CD14-positive monocyte (primary cell): ENCODE data around the gene HERC6. TPM values are rescaled to one million over a fixed set of nuclear protein-coding genes. Genes with fewer than 3 reads are reported as not detected.

ENCODE experiments used
- DNase-seq, 3 donors: peaks; one replicate each; pipeline ENCODE4 v3.0.0-alpha.2; 2011 to 2022
- H2AFZ ChIP-seq: 2 replicates; pipeline ENCODE4 v1.6.0; 2012; ENCODE audit warnings: mild to moderate bottlenecking, low read depth, low read length, inconsistent platforms; ENCODE audit not compliant: insufficient read depth, poor library complexity, severe bottlenecking
- H3K27ac ChIP-seq, 2 donors: 1 replicate in 1 of 2; 2 replicates in 1 of 2; pipeline ENCODE4 v1.5.1; 2012 to 2013; ENCODE audit warnings: low read length in 2 of 2, control low read depth in 1 of 2, inconsistent platforms in 1 of 2, low read depth in 1 of 2, mild to moderate bottlenecking in 1 of 2
- H3K27me3 ChIP-seq, 2 donors: one replicate each; pipeline versions ENCODE4 v1.6.0 to v1.6.1; 2011 to 2013; ENCODE audit warnings: low read length in 2 of 2; ENCODE audit not compliant: control insufficient read depth in 2 of 2, insufficient read depth in 2 of 2
- H3K36me3 ChIP-seq, 2 donors: replicated peaks in 1 of 2; 1 replicate in 1 of 2; 2 replicates in 1 of 2; pipeline versions ENCODE4 v1.5.1 to v1.6.1; 2012 to 2013; ENCODE audit warnings: low read length in 2 of 2, control low read depth in 1 of 2, inconsistent platforms in 1 of 2, mild to moderate bottlenecking in 1 of 2; ENCODE audit not compliant: insufficient read depth in 2 of 2, control insufficient read depth in 1 of 2
- H3K4me1 ChIP-seq, 2 donors: 1 replicate in 1 of 2; 2 replicates in 1 of 2; pipeline versions ENCODE4 v1.5.1 to v1.6.1; 2012 to 2013; ENCODE audit warnings: low read length in 2 of 2, control low read depth in 1 of 2, inconsistent platforms in 1 of 2, mild to moderate bottlenecking in 1 of 2, moderate library complexity in 1 of 2; ENCODE audit not compliant: insufficient read depth in 2 of 2, control insufficient read depth in 1 of 2
- H3K4me2 ChIP-seq: replicated peaks from 2 replicates; pipeline ENCODE3; 2012; ENCODE audit warnings: low read length, moderate library complexity, mild to moderate bottlenecking; ENCODE audit not compliant: poor library complexity, severe bottlenecking; ENCODE audit errors: extremely low read depth
- H3K4me3 ChIP-seq, 3 experiments: fragments of 200-600 bp in 1 of 3; sonication (generic) in 1 of 3; replicated peaks in 1 of 3; 1 replicate in 2 of 3; 2 replicates in 1 of 3; pipeline ENCODE4 v1.5.1; 2011 to 2013; ENCODE audit warnings: low read length in 3 of 3, mild to moderate bottlenecking in 3 of 3, control low read depth in 2 of 3, low read depth in 2 of 3, inconsistent platforms in 1 of 3, moderate library complexity in 1 of 3
- H3K79me2 ChIP-seq: 2 replicates; pipeline ENCODE4 v1.6.0; 2012; ENCODE audit warnings: mild to moderate bottlenecking, control low read depth, inconsistent platforms, low read length, moderate library complexity; ENCODE audit not compliant: insufficient read depth
- H3K9ac ChIP-seq: 2 replicates; pipeline ENCODE4 v1.6.0; 2017; ENCODE audit warnings: low read length, mild to moderate bottlenecking; ENCODE audit not compliant: insufficient read depth, poor library complexity, severe bottlenecking
- H3K9me3 ChIP-seq, 2 donors: replicated peaks in 1 of 2; 1 replicate in 1 of 2; 2 replicates in 1 of 2; pipeline versions ENCODE4 v1.5.1 to v1.6.1; 2012 to 2013; ENCODE audit warnings: low read length in 2 of 2, control low read depth in 1 of 2; ENCODE audit not compliant: control insufficient read depth in 1 of 2, insufficient read depth in 1 of 2
- H4K20me1 ChIP-seq: 2 replicates; pipeline ENCODE4 v1.6.0; 2012; ENCODE audit warnings: mild to moderate bottlenecking, low read length, control low read depth, moderate library complexity; ENCODE audit not compliant: insufficient read depth
- H3K27ac Mint-ChIP-seq, 7 donors: one replicate each; pipeline ENCODE4 v1.8.0; 2020; ENCODE audit warnings: mild to moderate bottlenecking in 7 of 7, mixed read lengths in 7 of 7, moderate library complexity in 6 of 7, inconsistent platforms in 2 of 7
- H3K27me3 Mint-ChIP-seq, 3 donors: one replicate each; pipeline ENCODE4 v1.8.0; 2021 to 2022; ENCODE audit warnings: low read depth in 3 of 3, mild to moderate bottlenecking in 3 of 3, mixed read lengths in 3 of 3, moderate library complexity in 3 of 3, inconsistent platforms in 1 of 3
- H3K36me3 Mint-ChIP-seq, 2 donors: one replicate each; pipeline ENCODE4 v1.8.0; 2020; ENCODE audit warnings: mixed read lengths in 2 of 2, inconsistent platforms in 1 of 2, mild to moderate bottlenecking in 1 of 2
- H3K4me1 Mint-ChIP-seq: one replicate; pipeline ENCODE4 v1.8.0; 2020; ENCODE audit warnings: mild to moderate bottlenecking, mixed read lengths
- H3K4me3 Mint-ChIP-seq, 2 donors: one replicate each; pipeline ENCODE4 v1.8.0; 2020; ENCODE audit warnings: mild to moderate bottlenecking in 2 of 2, mixed read lengths in 2 of 2, moderate library complexity in 1 of 2
- H3K9me3 Mint-ChIP-seq, 7 donors: one replicate each; pipeline ENCODE4 v1.8.0; 2020 to 2022; ENCODE audit warnings: mixed read lengths in 7 of 7, mild to moderate bottlenecking in 6 of 7, moderate library complexity in 6 of 7, inconsistent platforms in 2 of 7
- WGBS: methylation state at CpG from one replicate; pipeline ENCODE4 v1.1.5; 2013; ENCODE audit warnings: missing lambda C conversion rate; ENCODE audit not compliant: insufficient coverage; 5-methylcytosine and 5-hydroxymethylcytosine counted together
- intact Hi-C, 2 donors: fragments of 100-400 bp; cut with micrococcal nuclease; formaldehyde crosslinking; loops; one replicate each; pipeline versions ENCODE4 v1.15.0 to v1.15.1; 2023
- polyA plus RNA-seq, 3 donors: library from polyadenylated mRNA; depleted of rRNA in 1 of 3; unstranded in 2 of 3; stranded (reverse) in 1 of 3; fragments of 300-500 nt in 2 of 3; fragments of >200 nt in 1 of 3; fragmentation: Illumina TruSeq in 2 of 3; gene quantifications; 1 replicate in 2 of 3; 2 replicates in 1 of 3; pipeline ENCODE4 v1.2.3, GENCODE V29; 2012 to 2021
- TF ChIP-seq, protein P1 (sequence below): fragments of 200-600 bp; IDR thresholded peaks from one replicate; pipeline ENCODE4 v1.8.0; 2022; ENCODE audit warnings: antibody characterized with exemption, mild to moderate bottlenecking

The HERC6 gene
- polyA plus RNA-seq, 3 donors: 4.1 to 9.4 (median 6.1) TPM

DNA sequence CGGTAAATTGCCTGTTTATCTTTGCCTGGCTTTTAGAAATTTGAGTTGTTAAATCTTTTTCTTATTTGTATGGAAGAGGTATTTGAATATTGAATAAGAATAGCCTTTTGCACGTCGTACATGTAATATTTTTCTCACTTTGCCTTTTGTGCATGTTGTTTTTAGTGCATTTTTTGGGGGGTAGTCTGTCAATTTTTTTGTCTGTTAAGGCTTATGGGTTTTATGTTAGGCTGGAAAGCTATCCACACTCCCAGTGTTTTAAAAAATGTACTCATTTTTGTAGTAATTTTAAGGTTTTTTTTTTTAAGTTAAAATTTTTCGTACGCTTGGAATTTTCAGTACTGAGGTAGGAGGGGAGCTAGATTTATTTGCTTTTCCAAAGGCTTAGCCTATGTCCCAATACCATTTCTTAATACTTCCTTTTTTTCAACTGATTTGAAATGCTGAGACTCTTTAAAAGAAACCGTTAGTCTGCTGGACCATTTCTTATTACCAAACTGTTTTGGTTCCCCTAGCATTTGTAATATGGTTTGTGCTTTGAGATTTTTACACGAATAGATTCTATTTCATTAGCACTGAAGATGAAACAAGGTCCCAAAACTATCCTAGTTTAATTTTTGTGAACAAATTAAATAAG is 79.6 kb downstream of the HERC6 start:
- H3K27me3 Mint-ChIP-seq: no peaks in the 10 kb centered on the region
- peaks cover 18 to 22% of the 10 kb centered on the region in 2 donors for H3K36me3 Mint-ChIP-seq
- TF ChIP-seq, protein P1, sequence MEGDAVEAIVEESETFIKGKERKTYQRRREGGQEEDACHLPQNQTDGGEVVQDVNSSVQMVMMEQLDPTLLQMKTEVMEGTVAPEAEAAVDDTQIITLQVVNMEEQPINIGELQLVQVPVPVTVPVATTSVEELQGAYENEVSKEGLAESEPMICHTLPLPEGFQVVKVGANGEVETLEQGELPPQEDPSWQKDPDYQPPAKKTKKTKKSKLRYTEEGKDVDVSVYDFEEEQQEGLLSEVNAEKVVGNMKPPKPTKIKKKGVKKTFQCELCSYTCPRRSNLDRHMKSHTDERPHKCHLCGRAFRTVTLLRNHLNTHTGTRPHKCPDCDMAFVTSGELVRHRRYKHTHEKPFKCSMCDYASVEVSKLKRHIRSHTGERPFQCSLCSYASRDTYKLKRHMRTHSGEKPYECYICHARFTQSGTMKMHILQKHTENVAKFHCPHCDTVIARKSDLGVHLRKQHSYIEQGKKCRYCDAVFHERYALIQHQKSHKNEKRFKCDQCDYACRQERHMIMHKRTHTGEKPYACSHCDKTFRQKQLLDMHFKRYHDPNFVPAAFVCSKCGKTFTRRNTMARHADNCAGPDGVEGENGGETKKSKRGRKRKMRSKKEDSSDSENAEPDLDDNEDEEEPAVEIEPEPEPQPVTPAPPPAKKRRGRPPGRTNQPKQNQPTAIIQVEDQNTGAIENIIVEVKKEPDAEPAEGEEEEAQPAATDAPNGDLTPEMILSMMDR: no peak
- Histone ChIP-seq H2AFZ (peak overlapping the region; percentile 93), H3K9ac (no peak overlapping the region), H3K4me1 (peaks cover 11 to 20% of the 10 kb centered on the region in 2 donors), H3K4me2 (peak overlapping the region; percentile 81), H3K79me2 (peaks cover 34% of the 10 kb centered on the region), H3K4me3 (peak overlapping the region; percentile 62 to 94 (median 90)), H3K9me3 (no peaks in the 10 kb centered on the region), H3K27ac (no peak overlapping the region), H4K20me1 (no peaks in the 10 kb centered on the region), H3K27me3 (no peaks in the 10 kb centered on the region), H3K36me3 (peaks cover 14 to 16% of the 10 kb centered on the region in 2 donors)
- intact Hi-C loops: loop anchor here (5.0 to 10.0 kb wide), 4 partner anchors 81 to 176 kb away; partner anchors contain the start of genes HERC3 (in 2 of the 2), HERC6 (in 2 of the 2) and PPM1K (in 1 of the 2)
- peaks cover 17% of the 10 kb centered on the region for H3K4me1 Mint-ChIP-seq
- H3K27ac Mint-ChIP-seq: peak overlapping the region in 3 of 7 donors; percentile 14 to 94 (median 50)
- WGBS: 20% methylated on average over 1 of the region's 7 CpGs
- DNase-seq: peak; percentile 9 to 54 (median 29)
- H3K4me3 Mint-ChIP-seq: peak overlapping the region; percentile 100
- H3K9me3 Mint-ChIP-seq: peaks cover 0 to 5% (median 0%) of the 10 kb centered on the region in 7 donors

DNA sequence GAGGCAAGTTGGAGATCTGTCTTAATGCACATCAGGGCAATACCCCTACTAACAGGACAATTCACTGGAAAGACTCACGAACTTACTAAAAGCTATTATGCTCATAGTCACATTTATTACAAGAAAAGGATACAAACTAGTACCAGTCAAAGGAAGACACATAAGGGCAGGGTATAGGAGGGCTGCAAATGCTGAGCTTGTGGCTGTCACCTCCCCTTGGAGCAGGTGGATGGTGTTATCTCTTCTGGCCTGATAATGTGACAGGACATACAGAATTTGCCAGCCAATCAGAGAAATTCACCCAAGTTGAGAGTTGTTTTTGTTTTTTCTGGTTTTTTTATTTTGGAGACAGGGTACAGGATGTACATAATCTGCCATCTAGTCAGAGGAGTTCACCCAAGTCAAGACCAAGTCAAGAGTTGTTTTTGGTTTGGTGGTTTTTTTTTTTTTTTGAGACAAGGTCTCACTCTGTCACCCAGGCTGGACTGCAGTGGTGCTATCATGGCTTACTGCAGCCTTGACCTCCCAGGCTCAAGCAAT is 87.1 kb downstream of the HERC6 start:
- WGBS: no CpG with 5 or more reads among the region's 1 CpG
- H3K36me3 Mint-ChIP-seq: peaks cover 69 to 73% of the 10 kb centered on the region in 2 donors
- no peaks in the 10 kb centered on the region for H3K9me3 ChIP-seq
- no peak for DNase-seq
- H3K4me1 ChIP-seq: no peaks in the 10 kb centered on the region
- H3K79me2 ChIP-seq: peaks cover 2% of the 10 kb centered on the region
- intact Hi-C loops: no loop called here
- H3K4me1 Mint-ChIP-seq: no peaks in the 10 kb centered on the region
- TF ChIP-seq, protein P1: no peak
- no peak overlapping the region for H3K9ac ChIP-seq
- no peak overlapping the region for H3K4me3 ChIP-seq
- no peaks in the 10 kb centered on the region for H3K27me3 ChIP-seq
- H3K4me3 Mint-ChIP-seq: no peak overlapping the region
- no peaks in the 10 kb centered on the region for H3K27me3 Mint-ChIP-seq
- no peak overlapping the region for H3K4me2 ChIP-seq
- H3K27ac ChIP-seq: no peak overlapping the region
- peak overlapping the region in 3 of 7 donors; percentile 3 to 9 (median 7) for H3K27ac Mint-ChIP-seq
- peaks cover 0 to 3% (median 0%) of the 10 kb centered on the region in 7 donors for H3K9me3 Mint-ChIP-seq
- no peaks in the 10 kb centered on the region for H4K20me1 ChIP-seq
- no peak overlapping the region for H2AFZ ChIP-seq
- H3K36me3 ChIP-seq: peaks cover 71 to 79% of the 10 kb centered on the region in 2 donors
